Skeletal muscle cell (primary cell): ENCODE results near the gene SLC35D1.
"Not testable (repeated sequence)": the region's sequence is repeated elsewhere in the genome, so short reads cannot be mapped to it uniquely, and the experiment has no call there.

ENCODE experiments used
- DNase-seq: peaks from one replicate; pipeline ENCODE4 v3.0.0-alpha.2; 2010; ENCODE audit warnings: low read depth
- H3K4me3 ChIP-seq: 2 replicates; pipeline ENCODE4 v1.5.1; 2011; ENCODE audit warnings: low read depth, mild to moderate bottlenecking, control low read depth, low read length, moderate library complexity

The SLC35D1 gene

GRCh38 chr1:67053785-67054772, at the start of gene SLC35D1:
SLC35D1 (minus strand) TSS chr1:67054148; CDS start chr1:67054013, 135 bp downstream.
- peak within 1 kb of the TSS; percentile 62 for H3K4me3 ChIP-seq
- no peak for DNase-seq

GRCh38 chr1:67103548-67103947, 49.6 kb upstream of the SLC35D1 start:
- no peak overlapping the region for H3K4me3 ChIP-seq
- no peak for DNase-seq

GRCh38 chr1:67100833-67101232, 46.9 kb upstream of the SLC35D1 start:
- DNase-seq: no peak
- no peak overlapping the region for H3K4me3 ChIP-seq

GRCh38 chr1:67097305-67097704, 43.4 kb upstream of the SLC35D1 start:
- no peak overlapping the region for H3K4me3 ChIP-seq
- DNase-seq: no peak

- no peak for DNase-seq
- no peak overlapping the region for H3K4me3 ChIP-seq
Observed at GRCh38 chr1:67094191-67094590, 40.2 kb upstream of the SLC35D1 start.

- no peak overlapping the region for H3K4me3 ChIP-seq
- DNase-seq: no peak
Observed at GRCh38 chr1:67089685-67090208, 35.8 kb upstream of the SLC35D1 start.

GRCh38 chr1:67088440-67088839, 34.5 kb upstream of the SLC35D1 start:
- H3K4me3 ChIP-seq: no peak overlapping the region
- DNase-seq: no peak

GRCh38 chr1:67085326-67085725, 31.4 kb upstream of the SLC35D1 start:
- DNase-seq: no peak
- no peak overlapping the region for H3K4me3 ChIP-seq

- H3K4me3 ChIP-seq: no peak overlapping the region
Observed at GRCh38 chr1:67084765-67085318, 30.9 kb upstream of the SLC35D1 start.

GRCh38 chr1:67078291-67078690, 24.3 kb upstream of the SLC35D1 start:
- no peak overlapping the region for H3K4me3 ChIP-seq
- DNase-seq: no peak

More at GRCh38 chr1:67084765-67085318, 30.9 kb upstream of the SLC35D1 start:
- no peak for DNase-seq

GRCh38 chr1:67077593-67077992, 23.6 kb upstream of the SLC35D1 start:
- DNase-seq: no peak
- H3K4me3 ChIP-seq: no peak overlapping the region

GRCh38 chr1:67072749-67073148, 18.8 kb upstream of the SLC35D1 start:
- no peak for DNase-seq
- H3K4me3 ChIP-seq: no peak overlapping the region

GRCh38 chr1:67067655-67068054, 13.7 kb upstream of the SLC35D1 start:
- not testable (repeated sequence) for H3K4me3 ChIP-seq, DNase-seq

- no peak overlapping the region for H3K4me3 ChIP-seq
- no peak for DNase-seq
Observed at GRCh38 chr1:67062412-67062811, 8.5 kb upstream of the SLC35D1 start.

GRCh38 chr1:67061266-67061665, 7.3 kb upstream of the SLC35D1 start:
- H3K4me3 ChIP-seq: no peak overlapping the region
- DNase-seq: no peak

- DNase-seq: peak; percentile 96
- no peak overlapping the region for H3K4me3 ChIP-seq
Observed at GRCh38 chr1:67060811-67061218, 6.9 kb upstream of the SLC35D1 start.

- no peak overlapping the region for H3K4me3 ChIP-seq
- DNase-seq: no peak
Observed at GRCh38 chr1:67059346-67059745, 5.4 kb upstream of the SLC35D1 start.

GRCh38 chr1:67058761-67059160, 4.8 kb upstream of the SLC35D1 start:
- H3K4me3 ChIP-seq: no peak overlapping the region
- no peak for DNase-seq

- DNase-seq: no peak
Observed at GRCh38 chr1:67058242-67058641, 4.3 kb upstream of the SLC35D1 start.

GRCh38 chr1:67053535-67053784, 488 bp downstream of the SLC35D1 start:
- no peak for DNase-seq
- H3K4me3 ChIP-seq: peak overlapping the region; percentile 62

More at GRCh38 chr1:67058242-67058641, 4.3 kb upstream of the SLC35D1 start:
- H3K4me3 ChIP-seq: no peak overlapping the region
